GM21786 (cell line): ENCODE results near the gene SHROOM3.

Experiments
- ATAC-seq: cut with Tn5 transposase; IDR thresholded peaks from one replicate; pipeline ENCODE4 v1.9.1; 2021; ENCODE audit not compliant: unreplicated experiment

The SHROOM3 gene

GRCh38 chr4:76738086-76738931, 303.3 kb downstream of the SHROOM3 start:
- ATAC-seq: peak; percentile 49

- no peak for ATAC-seq
These were observed 305.2 kb downstream of the SHROOM3 start for GRCh38 chr4:76740192-76740591.

- no peak for ATAC-seq
These were observed 306.0 kb downstream of the SHROOM3 start for GRCh38 chr4:76740866-76741662.

- ATAC-seq: no peak
These were observed 306.6 kb downstream of the SHROOM3 start for GRCh38 chr4:76741663-76742020.

- no peak for ATAC-seq
These were observed 309.4 kb downstream of the SHROOM3 start for GRCh38 chr4:76744241-76744921.

- ATAC-seq: no peak
These were observed 310.2 kb downstream of the SHROOM3 start for GRCh38 chr4:76745240-76745639.

- no peak for ATAC-seq
These were observed 312.5 kb downstream of the SHROOM3 start for GRCh38 chr4:76747563-76747962.

GRCh38 chr4:76748649-76749048, 313.6 kb downstream of the SHROOM3 start:
- ATAC-seq: no peak

- no peak for ATAC-seq
These were observed 314.3 kb downstream of the SHROOM3 start for GRCh38 chr4:76749355-76749754.

- no peak for ATAC-seq
These were observed 315.7 kb downstream of the SHROOM3 start for GRCh38 chr4:76750716-76751115.

GRCh38 chr4:76751612-76752343, 316.7 kb downstream of the SHROOM3 start:
- ATAC-seq: no peak

GRCh38 chr4:76752861-76753501, 318.0 kb downstream of the SHROOM3 start:
- no peak for ATAC-seq

GRCh38 chr4:76753814-76754213, 318.8 kb downstream of the SHROOM3 start:
- ATAC-seq: no peak

- ATAC-seq: no peak
These were observed 319.4 kb downstream of the SHROOM3 start for GRCh38 chr4:76754439-76754838.

GRCh38 chr4:76755756-76756155, 320.7 kb downstream of the SHROOM3 start:
- no peak for ATAC-seq

GRCh38 chr4:76756416-76756815, 321.4 kb downstream of the SHROOM3 start:
- ATAC-seq: no peak

- ATAC-seq: no peak
These were observed 322.4 kb downstream of the SHROOM3 start for GRCh38 chr4:76757418-76757939.

- ATAC-seq: peak; percentile 40
These were observed 323.4 kb downstream of the SHROOM3 start for GRCh38 chr4:76758290-76758882.

GRCh38 chr4:76758996-76759395, 324.0 kb downstream of the SHROOM3 start:
- peak; percentile 61 for ATAC-seq

GRCh38 chr4:76760193-76760592, 325.2 kb downstream of the SHROOM3 start:
- ATAC-seq: no peak
